Measurements from ENCODE around the gene FBXW7.

FBXW7 gene

GRCh38 chr4:152278505-152279233, 257.2 kb downstream of the FBXW7 start:
- TF ChIP-seq FOXP2 (optimal IDR thresholded peaks at IDR 0.05; ENCODE audit: borderline replicate concordance, extremely low read depth, extremely low read length, insufficient read depth) (no peak), TAF1 (IDR thresholded peaks at IDR 0.05; ENCODE audit: borderline replicate concordance, insufficient read depth, low read length) (no peak), POLR2AphosphoS5 (IDR thresholded peaks at IDR 0.05; ENCODE audit: low read depth, low read length) (no peak), SIN3A (IDR thresholded peaks at IDR 0.05; ENCODE audit: borderline replicate concordance, insufficient read depth, low read length) (no peak)
- TF ChIP-seq, protein P1, sequence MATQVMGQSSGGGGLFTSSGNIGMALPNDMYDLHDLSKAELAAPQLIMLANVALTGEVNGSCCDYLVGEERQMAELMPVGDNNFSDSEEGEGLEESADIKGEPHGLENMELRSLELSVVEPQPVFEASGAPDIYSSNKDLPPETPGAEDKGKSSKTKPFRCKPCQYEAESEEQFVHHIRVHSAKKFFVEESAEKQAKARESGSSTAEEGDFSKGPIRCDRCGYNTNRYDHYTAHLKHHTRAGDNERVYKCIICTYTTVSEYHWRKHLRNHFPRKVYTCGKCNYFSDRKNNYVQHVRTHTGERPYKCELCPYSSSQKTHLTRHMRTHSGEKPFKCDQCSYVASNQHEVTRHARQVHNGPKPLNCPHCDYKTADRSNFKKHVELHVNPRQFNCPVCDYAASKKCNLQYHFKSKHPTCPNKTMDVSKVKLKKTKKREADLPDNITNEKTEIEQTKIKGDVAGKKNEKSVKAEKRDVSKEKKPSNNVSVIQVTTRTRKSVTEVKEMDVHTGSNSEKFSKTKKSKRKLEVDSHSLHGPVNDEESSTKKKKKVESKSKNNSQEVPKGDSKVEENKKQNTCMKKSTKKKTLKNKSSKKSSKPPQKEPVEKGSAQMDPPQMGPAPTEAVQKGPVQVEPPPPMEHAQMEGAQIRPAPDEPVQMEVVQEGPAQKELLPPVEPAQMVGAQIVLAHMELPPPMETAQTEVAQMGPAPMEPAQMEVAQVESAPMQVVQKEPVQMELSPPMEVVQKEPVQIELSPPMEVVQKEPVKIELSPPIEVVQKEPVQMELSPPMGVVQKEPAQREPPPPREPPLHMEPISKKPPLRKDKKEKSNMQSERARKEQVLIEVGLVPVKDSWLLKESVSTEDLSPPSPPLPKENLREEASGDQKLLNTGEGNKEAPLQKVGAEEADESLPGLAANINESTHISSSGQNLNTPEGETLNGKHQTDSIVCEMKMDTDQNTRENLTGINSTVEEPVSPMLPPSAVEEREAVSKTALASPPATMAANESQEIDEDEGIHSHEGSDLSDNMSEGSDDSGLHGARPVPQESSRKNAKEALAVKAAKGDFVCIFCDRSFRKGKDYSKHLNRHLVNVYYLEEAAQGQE (IDR thresholded peaks at IDR 0.05; ENCODE audit: insufficient read depth in 1 of 2, low read depth in 2 of 2, low read length in 2 of 2), result no peak

DNA sequence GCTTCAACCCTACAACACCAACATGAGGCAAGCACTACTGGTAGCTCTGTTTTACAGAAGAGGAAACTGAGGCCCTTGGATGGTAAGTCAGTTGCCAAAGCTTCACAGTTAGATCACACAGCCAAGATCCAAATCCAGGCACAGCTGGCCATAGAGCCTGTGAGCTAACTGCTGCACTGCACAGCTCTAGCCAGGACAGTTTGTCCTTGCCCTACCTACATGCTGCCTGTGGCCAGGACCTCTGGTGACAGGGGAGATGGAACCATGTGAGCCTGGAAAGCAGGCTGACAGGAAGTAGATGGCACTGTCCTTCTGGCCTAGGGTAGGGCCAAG, 257.8 kb downstream of the FBXW7 start:
- no peak for TF ChIP-seq FOXP2 (optimal IDR thresholded peaks at IDR 0.05; ENCODE audit: borderline replicate concordance, extremely low read depth, extremely low read length, insufficient read depth)
- no peak for TF ChIP-seq SIN3A (IDR thresholded peaks at IDR 0.05; ENCODE audit: borderline replicate concordance, insufficient read depth, low read length)
- TF ChIP-seq TAF1 (IDR thresholded peaks at IDR 0.05; ENCODE audit: borderline replicate concordance, insufficient read depth, low read length), result no peak
- TF ChIP-seq POLR2AphosphoS5 (IDR thresholded peaks at IDR 0.05; ENCODE audit: low read depth, low read length), result no peak
- TF ChIP-seq, protein P1 (IDR thresholded peaks at IDR 0.05; ENCODE audit: insufficient read depth in 1 of 2, low read depth in 2 of 2, low read length in 2 of 2), result no peak

GRCh38 chr4:152277333-152277732, 258.6 kb downstream of the FBXW7 start:
- no peak for TF ChIP-seq SIN3A (IDR thresholded peaks at IDR 0.05; ENCODE audit: borderline replicate concordance, insufficient read depth, low read length)
- no peak for TF ChIP-seq FOXP2 (optimal IDR thresholded peaks at IDR 0.05; ENCODE audit: borderline replicate concordance, extremely low read depth, extremely low read length, insufficient read depth)
- no peak for TF ChIP-seq TAF1 (IDR thresholded peaks at IDR 0.05; ENCODE audit: borderline replicate concordance, insufficient read depth, low read length)
- TF ChIP-seq, protein P1 (IDR thresholded peaks at IDR 0.05; ENCODE audit: insufficient read depth in 1 of 2, low read depth in 2 of 2, low read length in 2 of 2), result no peak
- TF ChIP-seq POLR2AphosphoS5 (IDR thresholded peaks at IDR 0.05; ENCODE audit: low read depth, low read length), result no peak

- no peak for TF ChIP-seq FOXP2 (optimal IDR thresholded peaks at IDR 0.05; ENCODE audit: borderline replicate concordance, extremely low read depth, extremely low read length, insufficient read depth)
- no peak for TF ChIP-seq SIN3A (IDR thresholded peaks at IDR 0.05; ENCODE audit: borderline replicate concordance, insufficient read depth, low read length)
- no peak for TF ChIP-seq POLR2AphosphoS5 (IDR thresholded peaks at IDR 0.05; ENCODE audit: low read depth, low read length)
- TF ChIP-seq, protein P1 (IDR thresholded peaks at IDR 0.05; ENCODE audit: insufficient read depth in 1 of 2, low read depth in 2 of 2, low read length in 2 of 2), result no peak
- no peak for TF ChIP-seq TAF1 (IDR thresholded peaks at IDR 0.05; ENCODE audit: borderline replicate concordance, insufficient read depth, low read length)
Observed at GRCh38 chr4:152273343-152273742, 262.5 kb downstream of the FBXW7 start.

Data from PFSK-1 (cell line).